NCI-H460 (cell line): ENCODE measurements around the gene GNAT1. TPM values are rescaled to one million over a fixed set of nuclear protein-coding genes. Genes with fewer than 3 reads are reported as not detected.
"Not testable (repeated sequence)": the region's sequence is repeated elsewhere in the genome, so short reads cannot be mapped to it uniquely, and the experiment has no call there.

Source experiments
- DNase-seq: peaks from one replicate; pipeline ENCODE4 v3.0.0-alpha.2; 2016; ENCODE audit warnings: low read depth; ENCODE audit errors: extremely low read depth
- total RNA-seq: library from RNA; depleted of rRNA; stranded (reverse); fragments of >200 nt; shearing (Covaris generic); gene quantifications from 2 replicates; pipeline ENCODE4 v1.2.3, GENCODE V29; 2014

Gene GNAT1
- total RNA-seq, 1 experiment from 2014 or later, result not detected

GRCh38 chr3:50217681-50218080, 26.3 kb downstream of the GNAT1 start:
- DNase-seq, result no peak

DNA sequence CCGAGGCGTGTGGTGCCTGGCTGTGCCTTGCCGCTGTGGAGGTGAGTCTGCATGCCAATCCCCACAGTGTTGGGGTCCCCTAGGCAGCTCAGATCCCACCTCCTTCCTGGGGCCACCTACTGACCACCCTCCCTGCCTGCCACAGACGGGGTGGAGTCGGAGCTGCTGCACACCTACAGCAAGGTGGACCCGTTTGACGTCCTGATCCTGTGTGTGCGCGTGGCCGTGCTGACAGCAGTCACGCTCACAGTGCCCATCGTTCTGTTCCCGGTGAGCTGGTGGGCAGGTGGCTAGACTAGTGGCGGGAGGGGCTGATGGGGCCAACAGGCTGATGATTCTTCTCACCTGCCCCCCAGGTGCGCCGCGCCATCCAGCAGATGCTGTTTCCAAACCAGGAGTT, 27.0 kb downstream of the GNAT1 start:
- DNase-seq, result no peak

- no peak for DNase-seq
These were observed 27.9 kb downstream of the GNAT1 start for GRCh38 chr3:50219285-50219684.

DNA sequence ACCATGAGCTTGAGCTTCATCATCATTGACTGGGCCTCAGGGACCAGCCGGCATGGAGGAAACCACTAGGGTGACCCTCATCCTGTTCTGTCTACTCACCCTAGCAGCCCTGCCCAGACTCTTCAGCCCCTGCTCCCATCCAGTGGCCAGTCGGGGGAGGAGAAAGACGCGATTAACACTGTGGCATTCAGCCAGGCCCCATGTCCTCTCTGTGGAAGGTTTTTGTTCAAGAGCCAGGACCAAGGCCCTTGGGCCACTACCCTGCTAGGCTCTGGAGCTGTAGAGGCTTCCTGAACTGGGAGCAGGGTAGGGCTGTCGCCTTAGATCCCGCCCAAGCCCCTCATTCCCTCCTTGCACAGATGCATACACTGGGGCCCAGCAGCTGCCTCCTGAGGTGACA, 28.7 kb downstream of the GNAT1 start:
- DNase-seq, result no peak

GRCh38 chr3:50221051-50221410, 29.6 kb downstream of the GNAT1 start:
- DNase-seq, result no peak

GRCh38 chr3:50221411-50222168, 30.2 kb downstream of the GNAT1 start:
- no peak for DNase-seq

- DNase-seq, result no peak
These were observed 30.7 kb downstream of the GNAT1 start for GRCh38 chr3:50222169-50222528.

- no peak for DNase-seq
These were observed 33.2 kb downstream of the GNAT1 start for GRCh38 chr3:50224639-50225038.

DNA sequence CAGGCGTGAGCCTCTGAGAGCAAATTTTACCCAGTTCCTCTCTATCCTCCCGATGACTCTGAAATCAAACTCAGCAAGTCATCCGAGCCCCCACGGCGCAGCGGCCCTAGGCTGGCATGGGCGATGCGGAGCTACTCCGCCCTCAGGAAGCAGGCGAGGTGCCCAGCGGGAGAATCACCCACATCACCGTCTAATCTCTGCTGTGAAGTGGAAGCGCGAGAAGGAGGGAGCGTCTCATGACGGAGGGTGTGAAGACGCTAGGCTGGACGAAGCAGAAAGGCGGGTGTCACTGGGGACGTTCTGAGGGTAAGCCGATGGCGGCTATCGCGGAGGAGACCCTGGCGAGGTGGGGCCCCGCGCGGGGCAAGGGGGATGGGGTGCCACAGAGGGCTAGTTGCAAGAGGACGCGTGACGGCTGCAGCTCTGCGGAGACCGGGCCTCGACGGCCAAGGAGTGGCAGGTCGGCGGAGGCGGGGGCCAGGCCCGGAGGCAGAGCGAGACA, 35.5 kb downstream of the GNAT1 start:
- no peak for DNase-seq

DNA sequence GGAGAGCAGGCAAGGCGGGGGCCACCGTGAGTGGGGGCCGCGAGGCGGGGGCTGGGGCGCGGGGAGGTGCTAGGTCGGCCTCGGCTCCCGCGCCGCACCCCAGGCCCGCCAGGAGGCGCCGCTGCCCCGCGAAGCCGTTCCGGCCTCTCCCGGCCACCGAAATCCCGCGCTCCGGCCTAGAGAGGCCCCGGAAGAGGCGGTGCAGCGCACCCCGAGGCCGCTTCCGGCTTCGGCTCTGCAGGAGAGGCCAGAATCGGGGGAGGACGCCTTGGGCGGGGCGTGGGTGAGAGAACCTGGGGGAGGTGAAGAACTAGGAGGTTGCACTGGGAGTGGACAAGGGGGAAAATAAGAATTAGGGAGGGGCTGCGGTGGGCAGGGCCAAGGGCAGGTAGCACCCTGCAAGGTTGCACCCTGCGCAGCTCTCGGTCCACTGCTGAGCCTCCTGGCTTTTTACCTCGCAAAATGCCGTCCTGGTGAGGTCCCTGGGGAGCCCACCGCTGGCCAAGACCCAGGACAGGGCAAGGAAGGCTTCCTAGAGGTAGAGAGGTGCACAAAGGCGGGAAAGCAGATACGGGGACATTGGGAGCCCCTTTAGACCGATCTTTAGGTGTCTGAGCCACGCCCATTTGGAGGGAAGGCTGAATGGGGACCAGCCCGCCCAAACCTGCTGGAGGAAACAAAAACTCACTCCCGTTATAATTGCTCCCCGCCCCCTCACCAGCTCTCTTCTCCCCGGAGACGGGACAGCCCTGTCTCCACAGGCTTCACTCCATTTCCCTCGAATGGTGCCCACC, 36.2 kb downstream of the GNAT1 start:
- DNase-seq, result peak; percentile 78

DNA sequence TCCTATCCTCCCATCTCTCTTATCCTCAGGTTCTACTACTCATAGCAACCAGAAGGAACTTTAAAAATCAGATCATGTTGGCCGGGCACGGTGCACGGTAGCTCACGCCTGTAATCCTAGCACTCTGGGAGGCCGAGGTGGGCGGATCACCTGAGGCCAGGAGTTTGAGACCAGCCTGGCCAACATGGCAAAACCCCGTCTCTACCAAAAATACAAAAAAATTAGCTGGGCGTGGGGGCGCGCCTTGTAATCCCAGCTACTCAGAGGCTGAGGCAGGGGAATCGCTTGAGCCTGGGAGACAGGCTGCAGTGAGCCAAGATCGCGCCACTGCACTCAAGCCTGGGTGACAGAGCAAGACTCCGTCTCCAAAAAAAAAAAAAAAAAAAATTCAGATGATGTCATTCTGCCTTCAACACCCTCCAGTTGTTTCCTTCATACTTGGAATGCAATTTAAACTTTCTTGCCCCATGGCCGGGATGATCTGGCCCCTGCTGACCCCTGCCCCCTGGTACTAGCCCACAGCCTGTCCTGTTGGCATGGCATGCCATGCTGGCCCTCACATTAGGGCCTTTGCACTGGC, 36.9 kb downstream of the GNAT1 start:
- DNase-seq, result not testable (repeated sequence)

DNA sequence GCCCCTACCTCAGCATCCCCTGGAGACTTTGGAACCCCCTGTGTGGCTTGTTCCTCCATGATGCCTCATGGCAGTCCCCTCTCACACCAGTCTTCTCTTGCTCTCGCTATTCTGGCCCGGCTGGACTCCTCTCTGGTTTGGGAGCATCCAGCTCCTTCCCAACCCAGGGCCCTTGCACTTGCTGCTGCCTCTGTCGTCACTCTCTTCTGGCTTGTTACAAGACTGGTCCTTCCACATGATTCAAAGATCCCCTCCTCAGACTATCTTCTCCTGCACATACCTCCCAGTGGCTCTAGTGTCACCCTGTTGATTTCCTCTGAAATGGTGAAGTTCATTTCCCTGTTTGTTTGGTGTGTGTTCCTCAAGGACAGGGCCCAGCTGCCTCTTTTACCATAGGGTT, 38.1 kb downstream of the GNAT1 start:
- DNase-seq, result no peak

DNA sequence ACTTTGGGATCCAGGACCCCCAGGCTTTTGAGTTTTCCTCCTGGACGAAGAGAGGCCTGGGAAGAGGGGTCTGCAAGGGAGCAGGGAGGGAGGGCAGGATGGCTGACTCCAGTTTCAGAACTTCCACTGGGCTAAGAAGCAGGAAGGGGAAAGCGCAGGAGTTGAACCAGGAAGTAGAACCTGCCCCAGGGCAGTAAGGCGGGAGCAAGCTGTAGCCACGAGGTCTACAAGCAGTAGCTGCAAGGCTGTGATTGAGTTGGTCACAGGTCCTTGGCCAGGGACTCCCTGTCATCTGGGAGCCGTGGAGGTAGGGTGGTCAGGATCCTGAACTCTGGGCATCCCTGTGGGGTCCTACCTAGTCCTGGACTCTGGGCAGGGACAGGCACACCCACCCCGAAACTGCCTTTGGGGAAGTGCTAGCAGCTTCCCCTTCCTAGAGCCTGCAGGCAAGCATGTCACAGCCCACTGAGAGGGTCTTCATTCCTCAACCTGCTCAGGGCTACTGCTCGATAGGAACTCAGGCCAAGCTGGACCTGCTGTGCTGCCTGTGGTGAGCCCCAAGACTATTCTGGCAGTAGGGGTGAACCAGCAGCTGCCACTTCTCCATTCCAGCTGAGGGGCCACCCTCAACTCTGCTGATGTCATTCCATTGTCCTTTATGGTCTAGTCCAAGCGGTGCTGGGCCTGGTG, 38.8 kb downstream of the GNAT1 start:
- no peak for DNase-seq

GRCh38 chr3:50230794-50231125, 39.4 kb downstream of the GNAT1 start:
- DNase-seq, result no peak

DNA sequence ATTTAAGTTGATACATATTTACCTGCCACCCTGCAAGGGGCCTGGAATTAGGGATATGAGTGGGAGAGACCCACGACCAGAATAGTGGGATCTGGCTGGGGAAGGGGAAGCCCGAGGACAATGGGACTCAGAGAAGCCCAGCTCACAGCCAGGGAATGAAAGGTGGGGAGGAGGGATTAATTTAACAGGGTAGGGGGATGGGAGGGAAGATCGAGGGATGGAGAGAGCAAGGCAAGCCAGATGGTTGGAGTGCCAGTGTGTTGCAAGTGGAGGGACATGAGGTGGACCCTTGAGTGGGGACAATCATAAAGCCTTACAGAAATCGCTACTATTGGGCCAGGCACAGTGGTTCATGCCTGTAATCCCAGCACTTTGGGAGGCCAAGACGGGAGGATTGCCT, 40.2 kb downstream of the GNAT1 start:
- no peak for DNase-seq

- DNase-seq, result no peak
These were observed 40.9 kb downstream of the GNAT1 start for GRCh38 chr3:50232303-50232702.

DNA sequence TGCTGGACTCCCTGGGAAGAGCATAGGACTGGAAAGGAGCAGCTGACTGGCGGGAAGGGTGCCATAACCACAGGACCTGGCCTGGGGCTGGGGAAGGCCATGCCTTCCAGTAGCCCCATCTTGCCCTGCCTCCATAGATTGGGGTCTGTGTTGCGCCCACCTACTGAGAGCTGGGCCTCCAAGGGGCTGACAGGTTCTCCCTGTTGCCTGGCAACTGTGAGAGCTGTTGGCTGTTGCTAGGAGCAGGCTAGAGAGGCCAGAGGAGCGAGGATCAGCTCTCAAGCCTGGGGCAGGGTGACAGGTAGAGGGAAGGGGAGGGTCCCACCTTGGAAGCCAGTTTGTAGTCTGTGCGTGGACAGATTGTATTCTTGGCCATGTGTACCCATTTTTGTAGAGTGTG, 41.8 kb downstream of the GNAT1 start:
- DNase-seq, result no peak

DNA sequence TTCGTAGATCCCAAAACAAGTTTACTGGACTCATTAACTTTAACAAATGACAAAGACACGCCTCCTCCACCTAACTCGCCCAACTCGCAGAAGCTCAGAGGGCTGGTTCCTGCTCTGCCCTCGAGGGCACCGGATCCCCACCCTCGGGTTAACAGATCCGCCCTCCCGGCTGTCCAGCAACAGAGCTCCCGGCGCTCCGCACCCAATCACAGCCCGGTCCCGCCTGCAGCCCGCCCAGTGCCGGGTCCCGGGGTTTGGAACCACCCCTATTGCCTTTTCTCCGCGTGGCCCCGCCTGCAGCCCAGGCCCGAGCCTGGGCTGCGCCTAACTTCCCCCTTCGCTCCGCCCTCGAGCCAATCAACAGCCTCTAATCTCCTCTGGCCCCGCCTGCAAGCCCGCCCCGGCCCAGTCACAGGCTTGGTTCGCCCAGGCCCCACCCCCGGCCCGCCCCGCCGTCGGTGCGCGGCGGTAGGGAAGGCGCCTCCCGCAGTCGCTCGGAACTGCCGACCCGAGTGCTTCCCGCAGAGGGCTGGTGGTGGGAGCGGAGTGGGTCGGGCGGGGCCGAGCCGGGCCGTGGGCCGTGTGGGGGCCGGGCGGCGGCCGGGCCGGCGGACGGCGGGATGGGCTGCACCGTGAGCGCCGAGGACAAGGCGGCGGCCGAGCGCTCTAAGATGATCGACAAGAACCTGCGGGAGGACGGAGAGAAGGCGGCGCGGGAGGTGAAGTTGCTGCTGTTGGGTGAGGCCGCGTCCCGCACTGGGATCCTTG, 44.5 kb downstream of the GNAT1 start, which contains the start of gene GNAI2:
Gene GNAI2, plus strand, starts transcription at position 489 of the 768 bp plus-strand sequence. Its CDS starts 132 bp downstream, at position 621.
- peak; percentile 95 for DNase-seq

GRCh38 chr3:50236484-50237132, 45.2 kb downstream of the GNAT1 start:
- no peak for DNase-seq

DNA sequence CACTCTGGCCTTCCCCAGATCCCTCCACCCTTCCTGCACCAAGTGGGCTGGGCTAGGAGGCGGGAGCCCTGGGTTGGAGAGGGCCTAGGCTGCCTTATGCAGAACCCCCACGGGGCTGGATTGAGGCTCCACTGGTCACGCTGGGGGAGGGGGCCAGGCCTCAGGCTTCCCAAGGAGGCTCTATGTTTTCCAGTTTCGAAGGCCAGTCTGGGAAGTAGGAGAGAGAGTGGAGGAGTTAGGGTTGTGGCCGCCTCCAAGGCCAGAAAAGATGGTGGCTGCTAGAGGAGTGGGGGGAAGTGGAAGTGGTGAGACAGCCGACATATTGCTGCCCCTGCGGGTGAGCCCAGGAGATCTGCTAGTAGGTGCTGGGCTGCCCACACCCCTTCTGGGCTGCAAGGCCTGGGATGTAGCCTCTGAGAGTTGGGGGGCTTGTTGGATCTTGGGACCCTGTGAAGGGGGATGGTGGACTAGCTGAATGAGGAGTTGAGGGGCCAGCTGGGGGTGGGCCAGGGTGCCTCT, 45.8 kb downstream of the GNAT1 start:
- DNase-seq, result no peak
